Natural killer cell treated with Interleukin-12 subunit alpha and Interleukin-12 subunit beta and Interleukin-15 and Interleukin-18, amount 100 ng/mL, for 72 hours (primary cell): Measurements from ENCODE around the gene EN1. TPM values are rescaled to one million over a fixed set of nuclear protein-coding genes. Genes with fewer than 3 reads are reported as not detected.
A peak's percentile ranks its signal among the peaks of the same experiment; 100 is the strongest.

Experiments
- ATAC-seq, 2 donors: fragments of 150-1000 bp; cut with Tn5 transposase in 1 of 2; sonication (Bioruptor Pico), chemical (Tn5 transposase) in 1 of 2; 2 replicates each; pipeline ENCODE4 v1.10.0; 2021
- DNase-seq: peaks from one replicate; pipeline ENCODE4 v3.0.0; 2022; ENCODE audit warnings: low spot score
- H3K27ac Mint-ChIP-seq, 2 donors: 1 replicate in 1 of 2; 2 replicates in 1 of 2; pipeline ENCODE4 v1.8.0; 2022; ENCODE audit warnings: mixed read lengths in 2 of 2, mild to moderate bottlenecking in 1 of 2, moderate library complexity in 1 of 2
- H3K27me3 Mint-ChIP-seq, 2 donors: 1 replicate in 1 of 2; 2 replicates in 1 of 2; pipeline ENCODE4 v1.8.0; 2022; ENCODE audit warnings: mixed read lengths in 2 of 2
- H3K36me3 Mint-ChIP-seq: one replicate; pipeline ENCODE4 v1.8.0; 2022; ENCODE audit warnings: mixed read lengths
- H3K4me1 Mint-ChIP-seq, 2 donors: 1 replicate in 1 of 2; 2 replicates in 1 of 2; pipeline ENCODE4 v1.8.0; 2022; ENCODE audit warnings: low read depth in 2 of 2, mixed read lengths in 2 of 2, mild to moderate bottlenecking in 1 of 2
- H3K4me3 Mint-ChIP-seq: one replicate; pipeline ENCODE4 v1.8.0; 2022; ENCODE audit warnings: mixed read lengths
- H3K9me3 Mint-ChIP-seq: 2 replicates; pipeline ENCODE4 v1.8.0; 2022; ENCODE audit warnings: mixed read lengths
- total RNA-seq, 2 donors: library from RNA; stranded (reverse); gene quantifications; one replicate each; pipeline ENCODE4 v1.2.3, GENCODE V29; 2022

Gene EN1
- total RNA-seq, 2 donors from 2014 or later, result not detected

DNA sequence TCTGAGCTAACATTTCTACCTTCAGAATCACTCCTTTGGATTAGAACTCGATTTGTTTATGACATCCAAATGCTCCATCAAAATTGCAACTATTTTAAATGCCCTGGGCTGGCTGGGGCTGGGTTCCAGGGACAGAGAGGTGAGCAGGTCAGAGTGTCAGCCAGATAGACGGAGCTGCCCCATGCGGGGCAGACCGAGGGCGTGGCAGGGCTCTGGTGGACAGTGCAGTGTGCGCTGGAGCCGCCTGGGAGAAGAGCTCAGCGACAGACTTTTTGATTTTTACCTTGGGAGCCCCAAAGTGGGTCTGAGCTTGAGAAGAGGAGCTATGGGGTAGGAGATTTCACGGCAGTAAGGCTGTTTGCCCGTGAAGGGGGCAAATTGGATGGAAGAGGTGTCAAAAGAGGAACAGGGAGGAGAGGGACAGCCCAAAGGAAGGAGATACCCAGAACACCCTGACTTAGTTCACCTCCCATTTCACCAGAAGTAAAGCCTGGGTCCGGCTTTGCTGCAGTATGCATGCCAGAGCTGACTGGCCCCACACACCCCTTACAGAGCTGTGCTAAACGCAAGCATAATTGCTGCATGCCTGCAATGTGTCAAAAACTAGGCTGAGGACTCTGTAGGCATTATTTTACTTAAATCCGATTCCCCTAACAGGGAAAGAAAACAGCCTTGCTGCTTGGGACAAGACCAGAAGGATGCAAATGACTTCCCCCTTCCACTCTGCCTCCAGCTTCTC is 33.7 kb downstream of the EN1 start:
- ATAC-seq, result no peak
- no peak for DNase-seq
- Mint-ChIP-seq H3K27me3 (peaks cover 33 to 55% of the 10 kb centered on the region in 2 donors), H3K9me3 (no peaks in the 10 kb centered on the region), H3K27ac (no peak overlapping the region), H3K36me3 (no peaks in the 10 kb centered on the region), H3K4me3 (no peak overlapping the region), H3K4me1 (no peaks in the 10 kb centered on the region)

DNA sequence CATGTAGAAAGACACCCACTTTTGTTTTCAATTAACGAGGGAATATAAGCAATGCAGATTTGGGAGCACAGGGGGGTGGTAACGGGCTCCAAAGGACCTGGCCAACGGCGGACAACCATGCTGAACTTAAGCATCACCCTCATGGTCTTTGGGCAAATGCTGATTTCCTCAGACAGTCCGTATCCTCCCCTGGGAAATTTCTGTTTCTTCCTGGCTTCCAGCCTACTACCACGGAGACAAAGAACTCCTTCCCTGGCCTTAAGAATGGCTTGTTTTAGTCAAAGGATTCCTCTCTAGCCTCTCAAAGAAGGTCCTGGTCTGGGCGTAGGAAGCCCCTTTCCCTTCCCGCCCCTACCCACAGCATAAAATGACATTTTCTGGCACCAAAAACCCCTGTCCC is 34.3 kb downstream of the EN1 start:
- Mint-ChIP-seq H3K27me3 (peaks cover 28 to 52% of the 10 kb centered on the region in 2 donors), H3K4me3 (no peak overlapping the region), H3K36me3 (no peaks in the 10 kb centered on the region), H3K4me1 (no peaks in the 10 kb centered on the region), H3K9me3 (no peaks in the 10 kb centered on the region), H3K27ac (no peak overlapping the region)
- no peak for DNase-seq
- no peak for ATAC-seq

DNA sequence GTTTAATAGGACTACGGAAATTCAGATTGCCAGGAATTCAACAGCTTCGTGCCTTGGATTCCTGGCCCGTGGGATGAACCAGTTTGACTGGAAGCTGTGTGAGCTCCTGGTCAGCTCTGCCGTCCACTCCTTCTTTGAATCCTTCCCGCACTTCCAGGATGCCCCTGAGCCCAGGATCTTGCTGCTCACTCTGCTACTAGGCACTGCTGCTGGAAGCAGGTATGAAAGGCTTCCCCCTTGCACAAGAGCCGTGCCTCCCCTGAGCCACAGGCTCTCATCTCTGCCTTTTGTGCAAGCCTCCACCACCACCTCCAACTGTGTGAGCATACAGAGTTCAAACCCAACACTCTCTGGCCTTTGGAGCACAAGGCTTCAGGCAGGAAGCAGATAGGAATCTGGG is 34.9 kb downstream of the EN1 start:
- no peaks in the 10 kb centered on the region for H3K36me3 Mint-ChIP-seq
- no peak overlapping the region for H3K4me3 Mint-ChIP-seq
- peaks cover 31 to 53% of the 10 kb centered on the region in 2 donors for H3K27me3 Mint-ChIP-seq
- ATAC-seq, result no peak
- no peak overlapping the region for H3K27ac Mint-ChIP-seq
- no peak for DNase-seq
- no peaks in the 10 kb centered on the region for H3K4me1 Mint-ChIP-seq
- no peaks in the 10 kb centered on the region for H3K9me3 Mint-ChIP-seq

- Mint-ChIP-seq H3K4me3 (no peak overlapping the region), H3K4me1 (no peaks in the 10 kb centered on the region), H3K9me3 (no peaks in the 10 kb centered on the region), H3K27me3 (peaks cover 30 to 46% of the 10 kb centered on the region in 2 donors), H3K36me3 (no peaks in the 10 kb centered on the region), H3K27ac (no peak overlapping the region)
- ATAC-seq, result no peak
- no peak for DNase-seq
Measured at GRCh38 chr2:118811514-118812115, 35.8 kb downstream of the EN1 start.

DNA sequence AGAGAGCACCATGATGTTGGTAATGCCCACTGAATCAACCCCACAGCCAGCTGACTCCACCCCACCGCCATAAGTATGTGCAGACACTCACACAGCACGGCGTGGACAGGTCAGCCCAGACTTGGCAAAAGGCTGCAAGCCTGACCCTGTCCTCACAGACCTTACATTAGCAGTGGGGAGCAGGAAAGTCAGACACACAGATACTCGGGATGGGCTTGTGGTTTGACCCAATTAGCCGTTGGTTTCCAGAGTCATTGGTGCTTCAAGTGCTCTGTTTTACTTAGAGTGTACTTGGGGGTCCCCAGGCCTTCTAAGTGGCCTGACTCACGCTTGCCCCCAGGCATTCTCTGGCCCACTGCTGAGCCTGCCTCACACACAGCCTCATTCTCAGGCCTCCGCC is 36.7 kb downstream of the EN1 start:
- Mint-ChIP-seq H3K4me1 (no peaks in the 10 kb centered on the region), H3K4me3 (no peak overlapping the region), H3K36me3 (no peaks in the 10 kb centered on the region), H3K27me3 (peaks cover 35 to 49% of the 10 kb centered on the region in 2 donors), H3K27ac (no peak overlapping the region), H3K9me3 (peaks cover 3% of the 10 kb centered on the region)
- ATAC-seq (peak in 1 of 2 donors; percentile 24), DNase-seq (no peak)

DNA sequence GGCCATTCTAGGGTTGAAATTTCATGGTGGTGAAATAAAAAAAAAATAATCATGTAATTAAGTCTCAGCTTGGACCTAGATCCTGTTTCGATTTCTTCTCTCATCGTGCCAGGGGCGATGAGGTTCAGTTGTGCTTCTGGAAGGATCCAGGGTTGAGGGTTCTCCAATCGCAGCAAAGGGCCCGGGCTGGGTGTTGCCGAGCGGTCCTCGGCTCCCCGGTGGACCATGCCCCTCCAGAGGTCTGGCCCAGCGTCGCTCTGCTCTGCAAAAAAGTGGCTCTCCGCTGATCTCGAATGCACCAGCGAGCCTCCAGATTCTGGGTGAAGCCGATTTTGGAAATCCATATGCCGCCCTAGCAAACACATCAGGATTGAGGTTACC is 39.0 kb downstream of the EN1 start:
- Mint-ChIP-seq H3K27me3 (peaks cover 39 to 62% of the 10 kb centered on the region in 2 donors), H3K4me3 (no peak overlapping the region), H3K36me3 (no peaks in the 10 kb centered on the region), H3K9me3 (peaks cover 3% of the 10 kb centered on the region), H3K4me1 (no peaks in the 10 kb centered on the region), H3K27ac (no peak overlapping the region)
- ATAC-seq (no peak), DNase-seq (no peak)

- Mint-ChIP-seq H3K27ac (no peak overlapping the region), H3K4me3 (no peak overlapping the region), H3K27me3 (peaks cover 42 to 58% of the 10 kb centered on the region in 2 donors), H3K9me3 (peaks cover 3% of the 10 kb centered on the region), H3K36me3 (no peaks in the 10 kb centered on the region), H3K4me1 (no peaks in the 10 kb centered on the region)
- DNase-seq, result no peak
- ATAC-seq, result no peak
Measured at GRCh38 chr2:118807668-118808428, 39.6 kb downstream of the EN1 start.

DNA sequence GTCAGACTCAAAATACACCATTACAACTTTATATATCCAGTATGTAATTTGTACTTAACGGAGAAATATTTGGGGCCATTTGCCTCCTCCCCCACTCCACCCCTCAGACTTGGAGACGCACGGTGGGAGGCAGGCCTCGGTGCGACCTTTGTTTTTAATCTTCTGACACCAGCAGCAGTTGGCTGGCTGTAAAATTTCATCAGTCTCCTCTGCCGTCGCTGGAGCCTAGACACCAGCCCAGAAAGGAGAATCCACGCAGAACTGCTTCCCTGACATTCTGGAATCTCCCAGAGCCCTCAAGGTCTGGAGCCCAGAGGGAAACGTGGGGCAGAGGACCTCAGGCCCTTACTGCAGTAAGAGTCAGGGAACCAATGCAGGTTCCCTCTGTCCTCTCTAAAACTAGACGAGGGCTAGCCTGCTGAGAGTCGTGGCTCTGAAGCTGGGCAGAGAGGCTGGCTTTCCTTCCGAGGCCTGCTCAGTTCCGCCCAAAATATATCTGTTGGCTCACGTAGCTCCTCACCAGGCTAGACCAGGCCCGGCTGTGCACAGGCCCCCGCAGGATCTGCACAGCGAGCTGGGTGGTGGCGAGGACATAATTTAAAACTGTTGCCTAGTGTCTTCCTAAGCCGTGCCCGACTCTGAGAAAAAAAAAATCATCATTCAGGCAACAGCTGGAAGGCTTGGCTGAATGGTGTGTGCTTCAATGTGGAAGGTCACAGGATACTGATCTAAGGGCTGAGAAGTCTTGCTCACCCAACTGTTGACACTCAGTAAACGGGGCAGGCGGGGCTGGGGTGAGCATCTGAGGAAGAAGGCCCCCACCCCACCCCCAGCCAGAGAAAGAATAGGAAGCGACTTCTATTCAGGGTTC is 40.4 kb downstream of the EN1 start:
- Mint-ChIP-seq H3K9me3 (peaks cover 3% of the 10 kb centered on the region), H3K27ac (no peak overlapping the region), H3K4me3 (no peak overlapping the region), H3K4me1 (no peaks in the 10 kb centered on the region), H3K27me3 (peaks cover 36 to 51% of the 10 kb centered on the region in 2 donors), H3K36me3 (no peaks in the 10 kb centered on the region)
- DNase-seq (no peak), ATAC-seq (no peak)

- Mint-ChIP-seq H3K9me3 (peaks cover 3% of the 10 kb centered on the region), H3K36me3 (no peaks in the 10 kb centered on the region), H3K27me3 (peaks cover 34 to 49% of the 10 kb centered on the region in 2 donors), H3K27ac (no peak overlapping the region), H3K4me1 (no peaks in the 10 kb centered on the region), H3K4me3 (no peak overlapping the region)
- DNase-seq (no peak), ATAC-seq (no peak)
Measured at GRCh38 chr2:118805064-118805690, 42.3 kb downstream of the EN1 start.

DNA sequence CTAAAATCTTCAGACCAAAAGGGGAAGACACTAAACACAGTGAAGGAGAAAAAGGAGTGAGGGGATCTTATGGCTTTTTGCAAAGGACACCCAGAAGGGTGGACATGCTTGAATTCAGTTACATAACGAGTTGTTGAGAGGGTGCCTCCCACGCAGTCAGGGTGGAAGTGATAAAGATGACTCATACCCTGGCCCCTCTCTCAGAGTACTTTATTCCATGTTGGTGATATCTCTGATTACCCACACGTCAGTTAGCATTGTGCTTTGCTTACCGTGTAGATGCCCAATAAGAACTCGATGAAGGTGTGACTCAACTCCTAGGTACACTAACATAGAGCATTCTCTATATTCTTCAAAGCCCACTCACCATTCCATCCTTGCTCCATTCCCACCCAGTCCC is 44.4 kb downstream of the EN1 start:
- no peak overlapping the region for H3K4me3 Mint-ChIP-seq
- DNase-seq (no peak), ATAC-seq (no peak)
- H3K4me1 Mint-ChIP-seq, result no peaks in the 10 kb centered on the region
- peaks cover 32 to 43% of the 10 kb centered on the region in 2 donors for H3K27me3 Mint-ChIP-seq
- H3K9me3 Mint-ChIP-seq, result peaks cover 3% of the 10 kb centered on the region
- H3K27ac Mint-ChIP-seq, result no peak overlapping the region
- H3K36me3 Mint-ChIP-seq, result no peaks in the 10 kb centered on the region

GRCh38 chr2:118801151-118801550 is 46.3 kb downstream of the EN1 start:
- DNase-seq (no peak), ATAC-seq (no peak)
- Mint-ChIP-seq H3K27me3 (peaks cover 33 to 47% of the 10 kb centered on the region in 2 donors), H3K27ac (no peak overlapping the region), H3K36me3 (no peaks in the 10 kb centered on the region), H3K9me3 (no peaks in the 10 kb centered on the region), H3K4me1 (no peaks in the 10 kb centered on the region), H3K4me3 (no peak overlapping the region)

DNA sequence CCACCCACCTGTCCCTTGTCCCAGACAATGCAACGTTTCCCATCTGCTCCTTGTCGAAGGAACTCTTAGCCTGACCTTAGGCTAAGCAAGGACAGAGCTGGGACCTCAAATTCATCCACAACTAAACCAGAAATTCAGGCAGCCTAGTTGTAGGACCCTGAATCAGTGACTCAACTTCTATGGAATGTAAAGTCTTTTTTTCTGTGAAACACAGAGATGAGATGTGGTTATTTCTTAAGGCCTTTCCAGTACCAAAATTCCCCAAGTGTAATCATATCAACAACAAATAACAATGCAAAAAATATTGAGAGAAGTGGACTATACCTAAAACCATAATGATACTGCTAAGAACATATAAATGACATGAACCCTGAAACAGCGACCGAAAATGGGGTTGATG is 46.7 kb downstream of the EN1 start:
- ATAC-seq (no peak), DNase-seq (no peak)
- Mint-ChIP-seq H3K9me3 (no peaks in the 10 kb centered on the region), H3K4me1 (no peaks in the 10 kb centered on the region), H3K36me3 (no peaks in the 10 kb centered on the region), H3K4me3 (no peak overlapping the region), H3K27me3 (peaks cover 32 to 44% of the 10 kb centered on the region in 2 donors), H3K27ac (no peak overlapping the region)

GRCh38 chr2:118794546-118794945 is 52.9 kb downstream of the EN1 start:
- H3K4me3 Mint-ChIP-seq, result no peak overlapping the region
- H3K36me3 Mint-ChIP-seq, result no peaks in the 10 kb centered on the region
- no peaks in the 10 kb centered on the region for H3K9me3 Mint-ChIP-seq
- H3K27me3 Mint-ChIP-seq, result peaks cover 24 to 52% of the 10 kb centered on the region in 2 donors
- no peak for DNase-seq
- no peak overlapping the region for H3K27ac Mint-ChIP-seq
- H3K4me1 Mint-ChIP-seq, result no peaks in the 10 kb centered on the region
- no peak for ATAC-seq
